ENCODE results near the gene PPP2R3B.

PPP2R3B gene

GRCh38 chrX:302975-303374, 83.7 kb downstream of the PPP2R3B start:
- no peak overlapping the region for H3K27ac ChIP-seq
- TF ChIP-seq CTCF (IDR thresholded peaks at IDR 0.05): no peak
- TF ChIP-seq ZFX (IDR thresholded peaks at IDR 0.05; ENCODE audit: borderline replicate concordance): no peak

GRCh38 chrX:300334-300733, 86.4 kb downstream of the PPP2R3B start:
- no peak overlapping the region for H3K27ac ChIP-seq
- TF ChIP-seq ZFX (IDR thresholded peaks at IDR 0.05; ENCODE audit: borderline replicate concordance) (no peak), CTCF (IDR thresholded peaks at IDR 0.05) (no peak)

GRCh38 chrX:298993-299392, 87.7 kb downstream of the PPP2R3B start:
- no peak for TF ChIP-seq CTCF (IDR thresholded peaks at IDR 0.05)
- TF ChIP-seq ZFX (IDR thresholded peaks at IDR 0.05; ENCODE audit: borderline replicate concordance): no peak
- H3K27ac ChIP-seq: no peak overlapping the region

GRCh38 chrX:295136-295535, 91.6 kb downstream of the PPP2R3B start:
- H3K27ac ChIP-seq: peak overlapping the region; percentile 8; the same call in 1 of the 2 replicates
- TF ChIP-seq ZFX (IDR thresholded peaks at IDR 0.05; ENCODE audit: borderline replicate concordance) (no peak), CTCF (IDR thresholded peaks at IDR 0.05) (no peak)

- no peak overlapping the region for H3K27ac ChIP-seq
- TF ChIP-seq ZFX (IDR thresholded peaks at IDR 0.05; ENCODE audit: borderline replicate concordance) (no peak), CTCF (IDR thresholded peaks at IDR 0.05) (no peak)
Observed at GRCh38 chrX:292900-293897, 93.5 kb downstream of the PPP2R3B start.

- no peak overlapping the region for H3K27ac ChIP-seq
- no peak for TF ChIP-seq ZFX (IDR thresholded peaks at IDR 0.05; ENCODE audit: borderline replicate concordance)
- TF ChIP-seq CTCF (IDR thresholded peaks at IDR 0.05): no peak
Observed at GRCh38 chrX:291411-291901, 95.3 kb downstream of the PPP2R3B start.

Data from 22Rv1 (cell line).